ENCODE results near the gene FCN3. TPM values are rescaled to one million over a fixed set of nuclear protein-coding genes. Genes with fewer than 3 reads are reported as not detected.

Gene FCN3
- total RNA-seq, 4 donors from 2014 or later, result 2.0 to 247 (median 19.1) TPM

GRCh38 chr1:27363766-27364695 is 10.6 kb downstream of the FCN3 start:
- TF ChIP-seq, protein P1, sequence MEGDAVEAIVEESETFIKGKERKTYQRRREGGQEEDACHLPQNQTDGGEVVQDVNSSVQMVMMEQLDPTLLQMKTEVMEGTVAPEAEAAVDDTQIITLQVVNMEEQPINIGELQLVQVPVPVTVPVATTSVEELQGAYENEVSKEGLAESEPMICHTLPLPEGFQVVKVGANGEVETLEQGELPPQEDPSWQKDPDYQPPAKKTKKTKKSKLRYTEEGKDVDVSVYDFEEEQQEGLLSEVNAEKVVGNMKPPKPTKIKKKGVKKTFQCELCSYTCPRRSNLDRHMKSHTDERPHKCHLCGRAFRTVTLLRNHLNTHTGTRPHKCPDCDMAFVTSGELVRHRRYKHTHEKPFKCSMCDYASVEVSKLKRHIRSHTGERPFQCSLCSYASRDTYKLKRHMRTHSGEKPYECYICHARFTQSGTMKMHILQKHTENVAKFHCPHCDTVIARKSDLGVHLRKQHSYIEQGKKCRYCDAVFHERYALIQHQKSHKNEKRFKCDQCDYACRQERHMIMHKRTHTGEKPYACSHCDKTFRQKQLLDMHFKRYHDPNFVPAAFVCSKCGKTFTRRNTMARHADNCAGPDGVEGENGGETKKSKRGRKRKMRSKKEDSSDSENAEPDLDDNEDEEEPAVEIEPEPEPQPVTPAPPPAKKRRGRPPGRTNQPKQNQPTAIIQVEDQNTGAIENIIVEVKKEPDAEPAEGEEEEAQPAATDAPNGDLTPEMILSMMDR (IDR thresholded peaks at IDR 0.05; ENCODE audit: low read depth), result no peak

DNA sequence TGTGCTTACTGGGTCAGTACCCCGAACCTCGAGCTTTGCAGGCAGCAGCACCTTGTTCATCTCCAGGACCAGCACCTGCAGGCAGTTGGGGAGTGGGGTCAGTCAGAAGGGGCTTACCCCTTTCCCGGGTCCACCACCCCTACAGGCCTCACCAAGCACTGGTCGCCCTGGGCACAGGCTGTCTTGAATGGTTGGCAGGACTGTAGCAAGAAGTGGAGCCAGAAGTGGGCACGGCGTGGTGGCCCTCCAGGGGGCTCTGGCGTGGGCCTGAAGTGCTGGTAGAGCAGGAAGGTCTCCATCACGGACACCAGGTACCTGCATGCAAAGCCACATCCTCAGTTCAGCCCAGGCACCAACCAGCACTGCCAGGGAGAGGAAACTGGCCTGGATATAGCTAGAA is 13.1 kb downstream of the FCN3 start:
- TF ChIP-seq, protein P1 (IDR thresholded peaks at IDR 0.05; ENCODE audit: low read depth), result no peak

DNA sequence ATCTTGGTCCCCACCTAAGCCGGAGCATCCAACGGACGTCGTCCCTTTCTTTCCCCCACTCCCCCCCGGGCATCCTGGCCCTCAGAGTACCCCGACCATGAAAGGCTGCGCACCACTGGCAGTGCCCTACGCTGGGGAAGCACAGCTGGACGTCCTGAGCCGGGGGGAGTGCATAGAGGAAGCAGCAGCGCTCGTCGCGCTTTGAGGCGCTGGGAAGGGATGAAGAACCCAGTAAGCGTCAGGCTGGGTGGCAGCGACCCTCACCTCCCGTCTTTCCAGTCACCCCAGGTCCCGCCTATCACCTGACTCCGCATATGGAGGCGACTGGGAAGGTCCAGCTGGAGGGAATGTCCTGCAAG is 13.6 kb downstream of the FCN3 start:
- TF ChIP-seq, protein P1 (IDR thresholded peaks at IDR 0.05; ENCODE audit: low read depth), result no peak

DNA sequence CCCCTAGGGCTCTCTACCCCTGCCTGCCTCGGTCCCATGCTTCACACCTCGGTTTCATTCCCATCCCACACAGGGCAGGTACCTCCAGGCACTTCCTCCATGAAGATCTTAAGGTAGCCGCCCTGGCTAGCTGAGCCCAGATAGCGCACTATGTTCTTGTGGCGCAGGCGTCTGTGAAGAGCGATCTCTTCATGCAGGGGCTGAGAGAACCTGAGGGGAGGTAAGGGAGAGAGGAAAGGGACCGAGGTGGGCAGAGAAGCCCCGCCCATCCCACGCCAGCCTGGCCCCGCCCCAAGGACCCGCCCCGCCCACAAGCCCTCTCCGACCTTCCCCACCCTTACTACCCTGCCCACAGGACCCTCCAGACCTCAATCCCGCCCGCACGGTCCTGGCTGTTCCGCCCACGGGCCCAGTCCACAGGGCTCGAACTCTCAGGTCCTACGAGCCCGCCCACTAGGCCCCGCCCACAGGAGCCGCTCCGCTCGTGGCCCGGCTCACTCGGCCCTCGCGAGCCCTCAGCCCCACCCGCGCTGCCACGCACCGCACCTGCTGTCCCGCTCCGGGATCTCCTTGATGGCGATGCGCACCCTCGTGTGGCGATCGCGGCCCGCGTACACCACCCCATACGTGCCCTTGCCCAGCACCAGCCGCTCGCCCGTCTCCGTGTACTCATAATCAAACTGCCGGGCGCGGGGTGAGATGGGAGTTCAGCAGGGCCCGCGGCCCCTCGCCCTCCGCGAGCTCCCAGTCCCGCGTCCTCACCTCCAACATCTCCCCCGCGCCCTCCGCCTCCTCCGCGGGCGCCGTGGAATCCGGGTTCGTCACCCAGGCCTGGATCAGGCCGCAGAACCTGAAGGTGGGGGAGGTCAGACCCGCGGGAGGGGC is 14.2 kb downstream of the FCN3 start:
- TF ChIP-seq, protein P1 (IDR thresholded peaks at IDR 0.05; ENCODE audit: low read depth), result no peak

DNA sequence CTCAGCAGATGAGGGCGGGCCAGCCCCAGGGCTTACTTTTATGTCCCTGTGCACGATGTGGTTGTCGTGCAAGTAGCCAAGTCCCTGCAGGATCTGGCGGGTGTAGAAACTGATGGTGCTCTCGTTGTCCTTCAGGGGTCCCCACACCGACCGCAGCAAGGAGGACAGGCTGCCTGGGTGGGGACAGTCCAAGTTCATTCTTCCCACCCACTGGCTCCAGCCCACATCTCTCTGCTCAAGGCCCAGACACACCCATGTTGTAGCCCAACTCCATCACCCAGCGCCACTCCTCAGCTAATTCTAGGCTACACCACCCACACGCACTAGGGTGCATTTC is 14.8 kb downstream of the FCN3 start:
- TF ChIP-seq, protein P1 (IDR thresholded peaks at IDR 0.05; ENCODE audit: low read depth), result no peak

GRCh38 chr1:27358928-27359313 is 15.7 kb downstream of the FCN3 start:
- TF ChIP-seq, protein P1 (IDR thresholded peaks at IDR 0.05; ENCODE audit: low read depth), result no peak

Data from subcutaneous adipose tissue (tissue), 4 donors.